Cardiac septum (tissue), 1 donor: ENCODE data around the gene SP7. TPM values are rescaled to one million over a fixed set of nuclear protein-coding genes. Genes with fewer than 3 reads are reported as not detected.
"Not testable (repeated sequence)": the region's sequence is repeated elsewhere in the genome, so short reads cannot be mapped to it uniquely, and the experiment has no call there.

Experiments
- DNase-seq: peaks from one replicate; pipeline ENCODE4 v3.0.0-alpha.2; 2020; ENCODE audit warnings: low spot score
- intact Hi-C: fragments of 100-400 bp; cut with DNase I; formaldehyde crosslinking; loops from one replicate; pipeline ENCODE4 v1.14.0; 2022
- total RNA-seq: library from RNA; stranded (reverse); fragmentation: NEBNext Ultra II Directional; extraction: Animal tissue kit (Norgen Biotek cat#: 25700); gene quantifications from one replicate; pipeline ENCODE4 v1.2.1, GENCODE V29; 2021
- donor health status: DM: no; HTN: no; CAD: no.

SP7 gene
- total RNA-seq, 1 donor from 2014 or later, result not detected

- intact Hi-C loops, result loop anchor here (1.0 to 2.0 kb wide), 2 partner anchors 69 to 156 kb away; no protein-coding TSS in a partner anchor
- peak; percentile 84 for DNase-seq
These were observed 16.4 kb upstream of the SP7 start for GRCh38 chr12:53352331-53353256.

GRCh38 chr12:53347905-53348304 lies 11.8 kb upstream of the SP7 start:
- intact Hi-C loops, result no loop called here
- DNase-seq, result no peak

DNA sequence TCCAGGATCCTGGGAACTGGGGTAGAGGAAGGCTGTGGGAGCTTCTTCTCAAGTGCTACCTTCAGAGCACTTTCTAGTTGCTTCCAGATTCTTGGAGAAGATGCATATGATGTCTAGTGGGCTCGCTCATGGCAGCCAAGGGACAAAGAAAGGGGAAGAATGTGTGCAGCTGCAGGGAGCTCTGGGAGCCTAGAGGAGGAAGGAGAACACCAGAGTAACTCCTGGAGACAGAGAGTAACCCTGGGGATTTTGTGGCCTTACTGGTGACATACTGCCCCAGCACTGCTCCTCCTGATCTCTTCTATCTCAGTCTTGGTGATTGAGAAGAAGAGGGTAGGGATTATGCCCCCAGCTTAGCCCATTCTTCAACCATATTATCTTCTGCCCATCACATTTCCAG lies 10.3 kb upstream of the SP7 start:
- intact Hi-C loops, result no loop called here
- no peak for DNase-seq

DNA sequence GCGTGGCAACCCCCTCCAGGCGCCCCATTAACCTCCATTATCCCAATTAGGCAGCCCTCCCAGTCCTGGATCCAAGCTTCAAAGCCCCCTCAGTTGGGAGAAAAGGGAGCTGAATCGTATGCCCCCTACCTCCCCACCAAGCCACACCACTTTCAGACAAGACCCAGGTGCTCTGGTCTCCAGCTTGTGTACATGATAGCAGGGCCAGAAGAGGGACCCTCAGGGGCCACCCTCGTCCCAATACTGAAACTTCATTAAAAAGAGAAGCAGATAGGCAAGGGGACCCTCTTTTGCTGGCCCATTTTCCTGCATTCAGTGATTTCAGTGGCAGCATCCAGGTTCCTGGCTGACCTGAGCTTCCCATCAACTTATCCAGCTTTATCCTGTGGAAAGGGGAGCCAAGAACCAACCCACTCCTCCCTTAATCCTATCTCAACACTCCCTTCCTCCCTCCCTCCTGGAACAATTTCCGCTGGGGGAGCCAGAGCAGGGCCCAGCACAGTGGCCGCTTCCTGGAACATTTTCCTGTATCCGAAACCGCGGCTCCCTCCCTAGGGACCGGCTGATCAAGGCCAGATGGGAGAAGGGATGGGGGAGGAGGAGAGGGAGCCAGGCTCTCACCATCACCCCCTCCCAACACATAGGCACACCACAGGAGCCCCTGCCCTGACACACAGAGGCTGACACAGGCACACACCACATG lies 9.5 kb upstream of the SP7 start:
- DNase-seq, result no peak
- intact Hi-C loops, result loop anchor here (1.0 kb wide), 1 partner anchor 21 kb away; no protein-coding TSS in a partner anchor

GRCh38 chr12:53344824-53345485 lies 8.8 kb upstream of the SP7 start:
- peak; percentile 84 for DNase-seq
- intact Hi-C loops, result loop anchor here (1.0 kb wide), 1 partner anchor 21 kb away; no protein-coding TSS in a partner anchor

DNA sequence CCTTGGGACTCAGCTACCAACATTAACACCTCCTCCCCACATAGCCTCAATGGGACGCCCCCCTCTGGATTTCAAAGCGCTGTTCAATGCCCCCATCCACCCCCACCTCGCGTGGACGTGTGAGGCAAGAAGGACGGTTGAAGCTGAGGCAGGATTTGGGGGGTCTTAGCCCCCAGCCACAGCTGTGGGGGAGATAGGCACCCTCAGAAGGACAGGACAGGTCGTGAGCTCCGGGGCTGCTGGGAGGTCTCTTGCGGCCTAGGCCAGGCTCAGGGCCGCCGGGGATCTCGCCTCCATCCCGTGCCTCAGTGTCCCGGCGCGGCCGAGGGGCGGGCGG lies 8.3 kb upstream of the SP7 start:
- intact Hi-C loops, result no loop called here
- DNase-seq, result no peak

- no peak for DNase-seq
- intact Hi-C loops, result no loop called here
These were observed 7.8 kb upstream of the SP7 start for GRCh38 chr12:53343969-53344368.

GRCh38 chr12:53343449-53343848 lies 7.3 kb upstream of the SP7 start:
- no peak for DNase-seq
- intact Hi-C loops, result no loop called here

DNA sequence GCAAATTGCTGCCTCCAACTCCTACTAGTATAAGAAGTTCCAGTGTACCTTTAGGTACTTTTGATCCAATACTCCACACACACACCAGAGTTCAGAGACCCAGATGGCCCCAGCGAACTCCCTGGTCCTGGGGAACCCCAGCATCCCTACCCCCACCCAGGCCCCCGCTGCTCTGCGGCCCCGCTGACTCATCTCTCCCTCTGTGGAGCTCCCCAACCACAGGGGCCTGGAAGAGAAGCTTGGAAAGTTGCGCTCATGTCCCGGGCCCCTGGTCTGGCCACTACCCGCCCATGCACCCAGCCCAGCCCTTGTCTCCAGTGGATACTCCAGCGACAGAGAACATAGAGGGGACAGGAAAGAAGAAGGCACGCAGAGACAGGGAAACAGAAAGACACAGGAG lies 4.2 kb upstream of the SP7 start:
- intact Hi-C loops, result no loop called here
- DNase-seq, result no peak

DNA sequence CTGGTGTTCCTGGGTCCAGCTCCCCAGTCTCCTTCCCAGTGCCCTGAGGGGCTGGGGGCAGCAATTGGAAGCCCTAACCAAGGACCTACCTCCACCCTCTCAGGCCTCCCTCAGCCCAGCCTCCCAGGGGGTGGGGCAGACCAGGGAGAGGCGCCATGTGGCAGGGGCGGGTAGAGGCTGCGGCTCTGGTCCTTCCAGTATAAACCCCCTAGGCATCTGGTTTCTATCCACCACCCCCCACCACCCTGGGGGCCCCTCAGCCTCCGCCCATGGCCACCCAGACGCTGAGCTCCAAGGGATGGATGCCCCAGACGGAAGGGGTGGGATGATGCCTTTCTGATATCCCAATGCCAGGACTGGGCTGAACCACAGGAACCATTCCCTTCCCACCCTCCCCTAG lies 2.8 kb upstream of the SP7 start:
- no peak for DNase-seq
- intact Hi-C loops, result no loop called here

GRCh38 chr12:53338017-53338416 lies 1.9 kb upstream of the SP7 start:
- no peak for DNase-seq
- intact Hi-C loops, result no loop called here

GRCh38 chr12:53334822-53335221 lies 1.3 kb downstream of the SP7 start:
- DNase-seq, result no peak
- intact Hi-C loops, result no loop called here

DNA sequence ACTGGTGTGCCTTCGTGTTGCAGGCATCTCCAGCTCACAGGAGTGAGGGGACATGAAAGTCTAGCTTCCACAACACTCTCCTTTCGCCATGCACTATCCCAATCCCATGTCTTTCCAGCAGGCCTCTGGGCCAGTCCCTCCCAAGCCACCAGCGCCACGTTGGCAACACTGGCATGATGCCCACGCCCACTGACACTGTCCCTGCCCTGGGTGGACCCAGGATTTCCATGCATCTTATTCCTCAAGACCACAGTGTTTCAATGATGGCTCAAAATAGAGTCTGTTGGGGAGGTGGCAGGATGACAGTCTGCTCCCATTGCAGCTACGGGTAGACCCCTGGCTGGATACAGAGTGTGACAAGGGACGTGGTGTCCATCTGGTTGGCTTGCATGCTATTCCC lies 2.3 kb downstream of the SP7 start:
- no peak for DNase-seq
- intact Hi-C loops, result no loop called here

GRCh38 chr12:53333289-53333688 lies 2.9 kb downstream of the SP7 start:
- intact Hi-C loops, result no loop called here

GRCh38 chr12:53332744-53333143 lies 3.4 kb downstream of the SP7 start:
- DNase-seq, result no peak

More at GRCh38 chr12:53333289-53333688, 2.9 kb downstream of the SP7 start:
- DNase-seq, result no peak

GRCh38 chr12:53332339-53332738 lies 3.8 kb downstream of the SP7 start:
- intact Hi-C loops, DNase-seq: not testable (repeated sequence)

More at GRCh38 chr12:53332744-53333143, 3.4 kb downstream of the SP7 start:
- intact Hi-C loops, result no loop called here

GRCh38 chr12:53330671-53331070 lies 5.5 kb downstream of the SP7 start:
- DNase-seq, result no peak
- intact Hi-C loops, result no loop called here

- intact Hi-C loops, result no loop called here
- no peak for DNase-seq
These were observed 8.1 kb downstream of the SP7 start for GRCh38 chr12:53328043-53328435.

DNA sequence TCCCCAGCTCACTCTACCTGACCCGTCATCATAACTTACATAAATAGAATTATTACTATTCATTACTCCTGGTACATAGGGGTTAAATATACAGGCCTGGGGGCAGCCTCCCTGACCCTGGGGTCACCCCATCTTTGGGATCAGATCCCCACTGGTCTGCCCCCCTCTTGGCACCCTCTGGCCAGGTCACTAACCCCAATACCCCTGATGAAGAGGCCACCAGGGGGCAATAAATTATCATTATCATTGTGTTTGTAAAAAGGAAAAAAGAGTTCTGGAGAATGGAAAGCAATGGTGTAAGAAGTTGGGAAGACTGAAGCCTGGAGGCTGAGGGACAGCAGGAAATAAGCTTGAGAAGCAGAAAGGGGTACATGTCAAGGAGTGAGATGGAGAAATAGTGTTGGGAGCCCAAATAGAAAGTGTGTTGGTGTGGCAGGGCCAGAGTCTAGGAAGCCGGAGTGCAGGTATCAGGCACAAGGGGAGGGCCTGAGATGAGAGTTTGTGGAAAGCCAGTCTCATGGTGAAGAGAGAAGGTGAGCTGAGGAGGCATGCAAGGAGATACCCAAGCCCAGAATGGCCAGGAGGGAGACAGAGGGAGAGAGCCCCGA lies 8.6 kb downstream of the SP7 start:
- intact Hi-C loops, result no loop called here
- no peak for DNase-seq
